Trophoblast cell (in vitro differentiated cells and primary cell): ENCODE data around the gene RIGI.

Source experiments
- DNase-seq, 2 donors: peaks; one replicate each; pipeline ENCODE4 v3.0.0-alpha.2; 2016
- H2AFZ ChIP-seq: 2 replicates; pipeline ENCODE4 v1.6.1; 2013; ENCODE audit warnings: low read length, moderate library complexity, mild to moderate bottlenecking; ENCODE audit not compliant: insufficient read depth, poor library complexity
- H2AK5ac ChIP-seq: 2 replicates; pipeline ENCODE4 v1.6.1; 2013; ENCODE audit warnings: mild to moderate bottlenecking, low read length
- H2BK120ac ChIP-seq: 2 replicates; pipeline ENCODE4 v1.6.1; 2013; ENCODE audit warnings: low read length, mild to moderate bottlenecking, moderate library complexity; ENCODE audit not compliant: insufficient read depth, poor library complexity
- H2BK12ac ChIP-seq: 2 replicates; pipeline ENCODE4 v1.6.1; 2013; ENCODE audit warnings: mild to moderate bottlenecking, low read length, moderate library complexity
- H2BK5ac ChIP-seq: 2 replicates; pipeline ENCODE4 v1.6.1; 2013; ENCODE audit warnings: low read length, low read depth, moderate library complexity, mild to moderate bottlenecking; ENCODE audit not compliant: poor library complexity
- H3K14ac ChIP-seq: 2 replicates; pipeline ENCODE4 v1.6.1; 2013; ENCODE audit warnings: mild to moderate bottlenecking, low read length
- H3K18ac ChIP-seq: 2 replicates; pipeline ENCODE4 v1.6.1; 2013; ENCODE audit warnings: mild to moderate bottlenecking, low read length
- H3K23ac ChIP-seq: 2 replicates; pipeline ENCODE4 v1.6.1; 2013; ENCODE audit warnings: low read length
- H3K27ac ChIP-seq: 2 replicates; pipeline ENCODE4 v1.5.1; 2013; ENCODE audit warnings: low read depth, mild to moderate bottlenecking, inconsistent platforms, low read length, moderate library complexity
- H3K27me3 ChIP-seq: 2 replicates; pipeline ENCODE4 v1.6.1; 2013; ENCODE audit warnings: inconsistent platforms, mild to moderate bottlenecking, low read length, moderate library complexity; ENCODE audit not compliant: insufficient read depth
- H3K36me3 ChIP-seq, 2 experiments: 1 replicate in 1 of 2; 2 replicates in 1 of 2; pipeline ENCODE4 v1.6.1; 2013; ENCODE audit warnings: low read length in 2 of 2, mild to moderate bottlenecking in 2 of 2, moderate library complexity in 1 of 2; ENCODE audit not compliant: insufficient read depth in 2 of 2, control insufficient read depth in 1 of 2
- H3K4ac ChIP-seq: 2 replicates; pipeline ENCODE4 v1.6.1; 2013; ENCODE audit warnings: low read depth, mild to moderate bottlenecking, low read length, moderate library complexity
- H3K4me1 ChIP-seq, 2 experiments: 1 replicate in 1 of 2; 2 replicates in 1 of 2; pipeline ENCODE4 v1.6.1; 2013; ENCODE audit warnings: low read length in 2 of 2, mild to moderate bottlenecking in 2 of 2, moderate library complexity in 1 of 2; ENCODE audit not compliant: insufficient read depth in 2 of 2, control insufficient read depth in 1 of 2
- H3K4me2 ChIP-seq: 2 replicates; pipeline ENCODE4 v1.6.1; 2013; ENCODE audit warnings: inconsistent platforms, mild to moderate bottlenecking, low read length, moderate library complexity
- H3K4me3 ChIP-seq: 2 replicates; pipeline ENCODE4 v1.5.1; 2013; ENCODE audit warnings: mild to moderate bottlenecking, low read depth, low read length, inconsistent platforms
- H3K79me1 ChIP-seq: one replicate; pipeline ENCODE4 v1.6.1; 2013; ENCODE audit warnings: low read length
- H3K79me2 ChIP-seq: 2 replicates; pipeline ENCODE4 v1.6.1; 2013; ENCODE audit warnings: low read length, mild to moderate bottlenecking; ENCODE audit not compliant: control insufficient read depth, insufficient read depth, poor library complexity
- H3K9ac ChIP-seq: 2 replicates; pipeline ENCODE4 v1.6.1; 2013; ENCODE audit warnings: mild to moderate bottlenecking, low read length
- H3K9me3 ChIP-seq: 2 replicates; pipeline ENCODE4 v1.6.1; 2013; ENCODE audit warnings: low read depth, mild to moderate bottlenecking, control low read depth, inconsistent platforms, low read length; ENCODE audit not compliant: insufficient read depth
- H4K12ac ChIP-seq: 2 replicates; pipeline ENCODE4 v1.6.1; 2013; ENCODE audit warnings: low read depth, mild to moderate bottlenecking, low read length, moderate library complexity
- H4K8ac ChIP-seq: 2 replicates; pipeline ENCODE4 v1.6.1; 2013; ENCODE audit warnings: low read depth, mild to moderate bottlenecking, low read length, moderate library complexity
- H4K91ac ChIP-seq: one replicate; pipeline ENCODE4 v1.6.1; 2013; ENCODE audit warnings: low read depth, mild to moderate bottlenecking, low read length, moderate library complexity
- WGBS: extraction: QIAGEN DNeasy Blood & Tissue Kit; methylation state at CpG from one replicate; pipeline ENCODE4 v1.1.7; 2013; ENCODE audit warnings: missing lambda C conversion rate; ENCODE audit not compliant: insufficient read length, insufficient coverage; ENCODE audit errors: extremely low coverage; 5-methylcytosine and 5-hydroxymethylcytosine counted together

The RIGI gene

GRCh38 chr9:32545884-32546283, 19.9 kb upstream of the RIGI start:
- H2AFZ ChIP-seq, result no peak overlapping the region
- no peak overlapping the region for H3K23ac ChIP-seq
- H4K12ac ChIP-seq, result no peak overlapping the region
- no peaks in the 10 kb centered on the region for H3K27me3 ChIP-seq
- H4K8ac ChIP-seq, result no peak overlapping the region
- no peaks in the 10 kb centered on the region for H3K9me3 ChIP-seq
- no peak overlapping the region for H3K27ac ChIP-seq
- H2BK5ac ChIP-seq, result no peak overlapping the region
- H2BK120ac ChIP-seq, result no peak overlapping the region
- no peak overlapping the region for H3K4me3 ChIP-seq
- no peak overlapping the region for H3K4me2 ChIP-seq
- H3K79me2 ChIP-seq, result peaks cover 12% of the 10 kb centered on the region
- H3K79me1 ChIP-seq, result peaks cover 4% of the 10 kb centered on the region
- H4K91ac ChIP-seq, result no peak overlapping the region
- H3K9ac ChIP-seq, result no peak overlapping the region
- no peak overlapping the region for H3K14ac ChIP-seq
- H3K18ac ChIP-seq, result no peak overlapping the region
- H2AK5ac ChIP-seq, result no peak overlapping the region
- no peak for DNase-seq
- peaks cover 5 to 14% of the 10 kb centered on the region in 2 experiments for H3K36me3 ChIP-seq
- H3K4me1 ChIP-seq, result no peaks in the 10 kb centered on the region
- no CpG with 5 or more reads among the region's 1 CpG for WGBS
- H3K4ac ChIP-seq, result no peak overlapping the region
- H2BK12ac ChIP-seq, result no peak overlapping the region

GRCh38 chr9:32543047-32543446, 17.1 kb upstream of the RIGI start:
- no peak overlapping the region for H4K12ac ChIP-seq
- no peak overlapping the region for H3K27ac ChIP-seq
- H4K91ac ChIP-seq, result no peak overlapping the region
- H3K18ac ChIP-seq, result no peak overlapping the region
- no peak overlapping the region for H2BK12ac ChIP-seq
- H2AFZ ChIP-seq, result no peak overlapping the region
- H3K4me2 ChIP-seq, result no peak overlapping the region
- no peak for DNase-seq
- H3K4me1 ChIP-seq, result no peaks in the 10 kb centered on the region
- no peak overlapping the region for H2AK5ac ChIP-seq
- H4K8ac ChIP-seq, result no peak overlapping the region
- H3K79me1 ChIP-seq, result no peaks in the 10 kb centered on the region
- no peak overlapping the region for H2BK5ac ChIP-seq
- WGBS, result no CpG with 5 or more reads among the region's 4 CpGs
- H3K23ac ChIP-seq, result no peak overlapping the region
- H3K27me3 ChIP-seq, result no peaks in the 10 kb centered on the region
- H3K36me3 ChIP-seq, result peaks cover 4 to 13% of the 10 kb centered on the region in 2 experiments
- H2BK120ac ChIP-seq, result no peak overlapping the region
- no peaks in the 10 kb centered on the region for H3K9me3 ChIP-seq
- no peak overlapping the region for H3K9ac ChIP-seq
- no peak overlapping the region for H3K14ac ChIP-seq
- no peak overlapping the region for H3K4ac ChIP-seq
- no peak overlapping the region for H3K4me3 ChIP-seq
- H3K79me2 ChIP-seq, result peaks cover 2% of the 10 kb centered on the region

- H3K79me1 ChIP-seq, result no peaks in the 10 kb centered on the region
- no peak overlapping the region for H4K91ac ChIP-seq
- no peak overlapping the region for H2AK5ac ChIP-seq
- H3K36me3 ChIP-seq, result peaks cover 3 to 4% of the 10 kb centered on the region in 2 experiments
- H2BK12ac ChIP-seq, result no peak overlapping the region
- no peak overlapping the region for H3K4me2 ChIP-seq
- H3K9me3 ChIP-seq, result no peaks in the 10 kb centered on the region
- H2AFZ ChIP-seq, result no peak overlapping the region
- H3K4me1 ChIP-seq, result no peaks in the 10 kb centered on the region
- H3K18ac ChIP-seq, result no peak overlapping the region
- peak; percentile 57 to 79 for DNase-seq
- H2BK5ac ChIP-seq, result no peak overlapping the region
- H3K79me2 ChIP-seq, result no peaks in the 10 kb centered on the region
- H3K4ac ChIP-seq, result no peak overlapping the region
- H3K14ac ChIP-seq, result no peak overlapping the region
- H3K9ac ChIP-seq, result no peak overlapping the region
- H3K27me3 ChIP-seq, result no peaks in the 10 kb centered on the region
- no CpG with 5 or more reads among the region's 4 CpGs for WGBS
- H4K12ac ChIP-seq, result no peak overlapping the region
- no peak overlapping the region for H3K23ac ChIP-seq
- H2BK120ac ChIP-seq, result no peak overlapping the region
- H4K8ac ChIP-seq, result no peak overlapping the region
- no peak overlapping the region for H3K27ac ChIP-seq
- no peak overlapping the region for H3K4me3 ChIP-seq
These were observed 7.8 kb upstream of the RIGI start for GRCh38 chr9:32533816-32534215.

GRCh38 chr9:32533336-32533735, 7.3 kb upstream of the RIGI start:
- no peak overlapping the region for H2AK5ac ChIP-seq
- H4K8ac ChIP-seq, result no peak overlapping the region
- H3K18ac ChIP-seq, result no peak overlapping the region
- H3K23ac ChIP-seq, result no peak overlapping the region
- H2BK5ac ChIP-seq, result no peak overlapping the region
- DNase-seq, result peak; percentile 43 to 85
- no peak overlapping the region for H3K14ac ChIP-seq
- H3K9me3 ChIP-seq, result no peaks in the 10 kb centered on the region
- no peak overlapping the region for H2AFZ ChIP-seq
- no peaks in the 10 kb centered on the region for H3K4me1 ChIP-seq
- H4K12ac ChIP-seq, result no peak overlapping the region
- no peak overlapping the region for H2BK120ac ChIP-seq
- H4K91ac ChIP-seq, result no peak overlapping the region
- no peaks in the 10 kb centered on the region for H3K27me3 ChIP-seq
- no peak overlapping the region for H3K4ac ChIP-seq
- no peak overlapping the region for H3K4me3 ChIP-seq
- H2BK12ac ChIP-seq, result no peak overlapping the region
- no CpG with 5 or more reads among the region's 6 CpGs for WGBS
- no peak overlapping the region for H3K9ac ChIP-seq
- H3K79me1 ChIP-seq, result no peaks in the 10 kb centered on the region
- no peak overlapping the region for H3K27ac ChIP-seq
- H3K79me2 ChIP-seq, result no peaks in the 10 kb centered on the region
- peaks cover 3 to 4% of the 10 kb centered on the region in 2 experiments for H3K36me3 ChIP-seq
- no peak overlapping the region for H3K4me2 ChIP-seq
